Immature natural killer cell (primary cell): ENCODE data around the gene TNP2. TPM values are rescaled to one million over a fixed set of nuclear protein-coding genes. Genes with fewer than 3 reads are reported as not detected.
A peak's percentile ranks its signal among the peaks of the same experiment; 100 is the strongest.

Source experiments
- DNase-seq, 3 donors: peaks; one replicate each; pipeline ENCODE4 v3.0.0; 2022; ENCODE audit warnings: mixed read lengths in 1 of 3
- H3K27ac Mint-ChIP-seq, 6 donors: one replicate each; pipeline ENCODE4 v1.8.0; 2020; ENCODE audit warnings: mixed read lengths in 6 of 6, mild to moderate bottlenecking in 5 of 6, inconsistent platforms in 4 of 6, moderate library complexity in 3 of 6
- H3K27me3 Mint-ChIP-seq, 3 donors: one replicate each; pipeline ENCODE4 v1.8.0; 2020 to 2021; ENCODE audit warnings: low read depth in 3 of 3, mild to moderate bottlenecking in 3 of 3, mixed read lengths in 3 of 3, moderate library complexity in 3 of 3, inconsistent platforms in 1 of 3
- H3K36me3 Mint-ChIP-seq, 3 donors: one replicate each; pipeline ENCODE4 v1.8.0; 2020; ENCODE audit warnings: mixed read lengths in 3 of 3, inconsistent platforms in 2 of 3, mild to moderate bottlenecking in 2 of 3
- H3K4me1 Mint-ChIP-seq, 2 donors: one replicate each; pipeline ENCODE4 v1.8.0; 2020; ENCODE audit warnings: inconsistent platforms in 2 of 2, mild to moderate bottlenecking in 2 of 2, mixed read lengths in 2 of 2, moderate library complexity in 1 of 2
- H3K4me3 Mint-ChIP-seq, 5 donors: one replicate each; pipeline ENCODE4 v1.8.0; 2020; ENCODE audit warnings: mild to moderate bottlenecking in 5 of 5, mixed read lengths in 5 of 5, inconsistent platforms in 3 of 5, moderate library complexity in 3 of 5
- H3K9me3 Mint-ChIP-seq, 6 donors: one replicate each; pipeline ENCODE4 v1.8.0; 2020; ENCODE audit warnings: mild to moderate bottlenecking in 6 of 6, mixed read lengths in 6 of 6, inconsistent platforms in 4 of 6, moderate library complexity in 3 of 6
- polyA plus RNA-seq, 3 donors: library from polyadenylated mRNA; unstranded; fragments of 300-500 nt; fragmentation: Illumina TruSeq; gene quantifications; one replicate each; pipeline ENCODE4 v1.2.3, GENCODE V29; 2021

Gene TNP2
- polyA plus RNA-seq, 3 donors from 2014 or later, result not detected

DNA sequence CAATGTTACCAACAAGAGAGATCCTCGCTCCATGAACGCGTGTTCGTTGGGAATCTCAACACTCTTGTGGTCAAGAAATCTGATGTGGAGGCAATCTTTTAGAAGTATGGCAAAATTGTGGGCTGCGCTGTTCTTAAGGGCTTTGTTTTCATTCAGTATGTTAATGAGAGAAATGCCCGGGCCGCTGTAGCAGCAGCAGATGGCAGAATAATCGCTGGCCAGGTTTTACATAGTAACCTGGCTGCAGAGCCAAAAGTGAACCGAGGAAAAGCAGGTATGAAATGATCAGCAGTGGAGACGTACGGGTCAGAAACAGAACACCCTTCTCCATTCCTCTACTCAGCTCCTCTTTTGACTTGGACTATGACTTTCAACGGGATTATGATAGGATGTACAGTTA is 26.5 kb downstream of the TNP2 start:
- H3K36me3 Mint-ChIP-seq, result no peaks in the 10 kb centered on the region
- H3K27me3 Mint-ChIP-seq, result peaks cover 0 to 7% (median 2%) of the 10 kb centered on the region in 3 donors
- H3K9me3 Mint-ChIP-seq, result no peaks in the 10 kb centered on the region
- DNase-seq, result no peak
- H3K4me1 Mint-ChIP-seq, result peaks cover 33% of the 10 kb centered on the region in 2 donors
- no peak overlapping the region for H3K4me3 Mint-ChIP-seq
- H3K27ac Mint-ChIP-seq, result no peak overlapping the region

DNA sequence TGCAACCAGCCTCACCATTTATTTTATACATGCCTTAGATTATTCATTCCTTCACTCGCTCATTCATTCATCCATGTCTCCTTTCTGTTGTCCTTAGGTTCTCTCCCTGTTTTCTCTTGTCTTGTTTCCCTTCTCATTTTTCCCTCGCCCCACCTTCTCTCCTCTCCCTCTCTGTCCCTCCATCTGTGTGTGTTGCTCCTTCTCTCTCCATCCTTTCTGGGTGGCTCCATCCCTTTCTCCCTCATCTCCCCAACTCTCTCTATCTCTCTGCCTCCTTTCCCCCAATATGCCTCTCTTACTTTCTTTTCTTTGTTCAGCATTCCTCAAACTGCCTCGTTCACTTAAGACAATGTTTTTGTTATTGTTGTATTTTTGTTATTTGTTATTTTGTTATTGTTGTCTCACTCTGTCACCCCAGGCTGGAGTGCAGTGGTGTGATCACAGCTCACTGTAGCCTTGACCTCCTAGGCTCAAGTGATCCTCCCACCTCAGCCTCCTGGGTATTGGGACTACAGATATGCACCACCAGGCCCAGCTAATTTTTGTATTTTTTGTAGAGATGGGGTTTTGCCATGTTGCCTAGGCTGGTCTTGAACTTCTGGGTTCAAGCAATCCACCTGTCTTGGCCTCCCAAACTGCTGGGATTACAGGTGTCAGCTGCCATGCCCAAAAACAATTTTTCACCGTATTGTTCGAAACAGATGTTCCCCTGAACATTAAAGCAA is 27.5 kb downstream of the TNP2 start:
- peaks cover 0 to 7% (median 2%) of the 10 kb centered on the region in 3 donors for H3K27me3 Mint-ChIP-seq
- H3K4me3 Mint-ChIP-seq, result no peak overlapping the region
- no peaks in the 10 kb centered on the region for H3K36me3 Mint-ChIP-seq
- no peak overlapping the region for H3K27ac Mint-ChIP-seq
- no peak for DNase-seq
- H3K9me3 Mint-ChIP-seq, result no peaks in the 10 kb centered on the region
- peaks cover 41 to 44% of the 10 kb centered on the region in 2 donors for H3K4me1 Mint-ChIP-seq

DNA sequence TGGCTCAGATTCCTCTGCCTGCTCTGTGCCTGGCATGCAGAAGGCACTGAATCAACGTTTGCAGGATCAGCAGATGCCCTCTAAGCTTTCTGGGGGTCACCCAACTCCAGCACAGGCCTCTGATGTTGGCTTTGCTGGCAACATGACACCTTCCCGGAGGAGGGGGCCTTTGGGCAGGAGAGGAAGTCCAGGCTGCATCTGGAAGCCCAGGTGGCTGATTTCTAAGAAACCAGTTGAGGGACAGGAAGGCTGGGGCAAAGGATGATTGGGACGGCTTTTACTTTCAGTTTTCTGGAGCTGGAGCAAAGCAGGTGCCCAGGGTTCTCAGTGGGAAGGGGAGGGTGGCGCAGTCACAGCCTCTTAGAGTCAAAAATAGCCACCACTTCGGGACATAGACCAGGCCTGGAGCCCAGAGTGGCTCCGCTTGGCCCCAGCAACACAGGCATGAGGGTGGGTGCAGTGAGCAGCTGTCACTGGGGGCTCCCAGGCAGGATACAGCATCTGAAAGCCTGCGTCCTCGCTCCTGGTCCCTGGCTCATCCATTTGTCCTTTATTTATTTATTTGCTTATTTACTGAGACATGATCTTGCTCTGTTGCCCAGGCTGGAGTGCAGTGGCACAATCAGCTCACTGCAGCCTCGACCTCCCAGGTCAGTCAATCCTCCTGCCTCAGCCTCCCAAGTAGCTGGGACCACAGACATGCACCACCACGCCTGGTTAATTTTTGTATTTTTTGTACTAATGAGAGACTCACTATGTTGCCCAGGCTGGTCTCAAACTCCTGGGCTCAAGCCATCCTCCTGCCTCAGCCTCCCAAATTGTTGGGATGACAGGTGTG is 28.3 kb downstream of the TNP2 start:
- Mint-ChIP-seq H3K4me1 (peaks cover 38 to 43% of the 10 kb centered on the region in 2 donors), H3K27ac (peak overlapping the region in 2 of 6 donors; percentile 15 to 25), H3K9me3 (no peaks in the 10 kb centered on the region), H3K4me3 (peak overlapping the region in 1 of 5 donors; percentile 26), H3K27me3 (peaks cover 0 to 8% (median 2%) of the 10 kb centered on the region in 3 donors), H3K36me3 (no peaks in the 10 kb centered on the region)
- no peak for DNase-seq

DNA sequence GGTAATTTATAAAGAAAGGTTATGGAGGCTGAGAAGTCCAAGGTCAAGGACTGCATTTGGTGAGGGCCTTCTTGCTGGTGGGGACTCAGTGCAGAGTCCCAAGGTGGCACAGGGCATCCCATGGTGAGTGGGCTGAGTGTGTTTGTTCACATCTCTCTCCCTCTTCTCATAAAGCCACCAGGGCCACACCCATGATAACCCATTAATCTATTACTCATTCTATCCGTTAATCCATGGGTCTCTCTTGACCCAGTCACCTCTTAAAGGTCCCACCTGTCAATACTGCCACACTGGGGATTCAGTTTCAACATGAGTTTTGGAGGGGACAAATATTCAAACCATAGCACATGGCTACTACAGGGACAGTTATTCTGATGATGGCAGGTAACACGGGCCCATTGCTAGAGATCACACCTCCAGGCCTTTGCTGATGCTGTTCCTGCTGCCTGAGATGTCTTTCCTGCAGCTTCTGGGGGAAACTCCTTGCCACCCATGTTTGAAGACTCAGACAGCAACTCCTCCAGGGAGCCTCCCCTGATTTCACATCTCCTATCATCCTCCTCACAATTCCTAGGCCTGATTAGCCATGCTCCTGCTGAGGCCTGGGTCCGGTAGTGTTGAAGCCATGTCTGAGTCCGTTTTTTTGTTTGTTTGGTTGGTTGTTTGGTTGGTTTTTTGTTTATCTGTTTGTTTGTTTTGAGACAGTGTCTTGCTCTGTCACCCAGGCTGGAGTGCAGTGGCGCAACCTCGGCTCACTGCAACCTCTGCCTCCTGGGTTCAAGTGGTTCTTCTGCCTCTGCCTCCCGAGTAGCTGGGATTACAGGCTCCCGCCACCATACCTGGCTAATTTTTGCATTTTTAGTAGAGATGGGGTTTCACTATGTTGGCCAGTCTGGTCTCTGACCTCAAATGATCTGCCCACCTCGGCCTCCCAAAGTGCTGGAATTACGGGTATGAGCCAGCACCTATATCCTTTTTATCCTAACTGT is 29.2 kb downstream of the TNP2 start:
- Mint-ChIP-seq H3K4me3 (peak overlapping the region in 1 of 5 donors; percentile 26), H3K36me3 (no peaks in the 10 kb centered on the region), H3K27me3 (peaks cover 0 to 7% (median 2%) of the 10 kb centered on the region in 3 donors), H3K27ac (peak overlapping the region in 3 of 6 donors; percentile 15 to 40 (median 25)), H3K9me3 (no peaks in the 10 kb centered on the region), H3K4me1 (peaks cover 39 to 43% of the 10 kb centered on the region in 2 donors)
- no peak for DNase-seq

DNA sequence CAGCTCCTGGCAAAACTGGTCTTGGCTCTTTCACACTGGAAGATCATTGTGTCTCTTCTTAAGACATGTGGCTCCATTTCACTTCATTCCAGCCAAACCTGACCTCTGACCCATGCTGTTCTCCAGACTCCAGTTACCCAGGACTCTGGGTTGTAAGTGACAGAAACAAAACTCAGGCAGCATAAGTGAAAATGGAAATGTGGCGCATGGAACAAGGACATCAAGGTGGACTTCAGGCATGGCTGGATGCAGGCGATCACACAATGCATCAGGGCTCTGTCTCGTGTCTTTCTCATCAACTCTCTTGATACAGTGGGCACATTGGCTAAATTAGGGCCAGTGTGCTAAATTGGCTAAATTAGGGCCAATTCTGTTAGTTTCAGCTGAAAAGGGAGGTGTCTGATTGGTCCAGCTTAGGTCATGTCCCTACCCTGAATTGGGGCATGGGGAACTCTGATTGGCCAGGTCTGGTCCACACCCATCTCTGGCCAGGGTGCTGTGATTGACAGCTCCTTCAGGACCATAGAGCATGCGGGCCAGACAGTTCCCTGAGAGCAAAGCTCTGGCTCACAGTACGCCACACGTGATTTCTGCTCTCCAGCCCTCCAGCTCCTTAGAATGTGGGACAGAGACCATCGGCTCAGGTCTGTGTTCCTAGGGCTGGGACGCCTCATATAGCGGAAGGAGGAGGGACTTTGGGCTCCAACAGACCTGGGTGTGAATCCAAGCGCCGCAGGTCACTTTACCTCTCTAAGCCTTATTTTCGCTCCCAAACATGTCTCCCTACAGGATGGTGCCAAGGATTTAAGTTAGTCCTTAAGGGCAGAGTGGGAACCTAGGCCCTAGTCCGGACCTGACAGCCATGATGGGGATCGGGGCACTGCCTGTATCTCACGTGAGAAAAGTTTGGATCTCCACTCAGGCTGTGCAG is 30.6 kb downstream of the TNP2 start:
- no peaks in the 10 kb centered on the region for H3K9me3 Mint-ChIP-seq
- DNase-seq, result no peak
- peak overlapping the region in 4 of 6 donors; percentile 23 to 66 (median 44) for H3K27ac Mint-ChIP-seq
- H3K36me3 Mint-ChIP-seq, result no peaks in the 10 kb centered on the region
- H3K27me3 Mint-ChIP-seq, result peaks cover 0 to 6% (median 2%) of the 10 kb centered on the region in 3 donors
- peak overlapping the region; percentile 30 to 67 (median 46) for H3K4me3 Mint-ChIP-seq
- H3K4me1 Mint-ChIP-seq, result peaks cover 51 to 57% of the 10 kb centered on the region in 2 donors

DNA sequence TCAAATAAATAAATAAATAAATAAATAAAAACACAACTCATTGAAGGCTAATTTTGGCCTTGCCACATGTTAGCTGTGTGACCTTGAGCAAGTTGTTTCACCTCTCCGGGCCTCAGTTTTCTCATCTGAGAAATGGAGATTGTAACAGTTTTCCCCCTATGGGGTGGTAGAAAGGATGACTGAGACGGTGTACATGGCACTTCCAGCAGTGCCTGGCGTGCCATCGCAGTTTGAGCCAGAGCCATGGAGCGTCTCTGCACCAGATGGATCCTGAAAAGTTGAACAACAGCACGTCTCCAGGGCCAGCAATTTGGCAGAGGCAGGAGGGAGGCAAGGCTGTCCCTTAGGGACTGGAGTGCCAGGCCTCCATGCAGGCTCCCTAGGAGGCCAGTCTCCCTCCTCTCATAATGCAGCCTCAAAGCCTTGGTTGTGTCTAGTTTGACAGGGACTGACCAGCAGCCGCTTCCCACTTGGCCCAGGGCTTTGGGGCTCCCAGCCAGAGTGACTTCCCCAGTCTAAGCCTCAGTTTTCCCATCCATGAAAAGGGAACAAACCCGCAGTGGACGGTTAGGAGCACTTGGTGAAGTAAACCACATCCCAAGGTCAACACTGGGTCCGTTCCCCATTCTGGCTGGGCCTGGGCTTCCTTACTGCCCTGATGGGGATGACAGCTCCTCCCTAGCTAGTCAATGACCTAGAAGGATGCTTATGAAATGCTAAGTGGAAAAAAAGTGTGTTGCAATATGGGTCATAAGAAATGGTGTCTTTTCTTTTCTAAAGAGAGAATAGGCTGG is 32.5 kb downstream of the TNP2 start:
- H3K9me3 Mint-ChIP-seq, result no peaks in the 10 kb centered on the region
- H3K4me1 Mint-ChIP-seq, result peaks cover 68 to 75% of the 10 kb centered on the region in 2 donors
- no peaks in the 10 kb centered on the region for H3K36me3 Mint-ChIP-seq
- H3K27me3 Mint-ChIP-seq, result peaks cover 1 to 9% (median 2%) of the 10 kb centered on the region in 3 donors
- peak overlapping the region in 2 of 5 donors; percentile 19 to 40 for H3K4me3 Mint-ChIP-seq
- peak overlapping the region in 3 of 6 donors; percentile 31 to 54 (median 52) for H3K27ac Mint-ChIP-seq
- DNase-seq, result no peak

DNA sequence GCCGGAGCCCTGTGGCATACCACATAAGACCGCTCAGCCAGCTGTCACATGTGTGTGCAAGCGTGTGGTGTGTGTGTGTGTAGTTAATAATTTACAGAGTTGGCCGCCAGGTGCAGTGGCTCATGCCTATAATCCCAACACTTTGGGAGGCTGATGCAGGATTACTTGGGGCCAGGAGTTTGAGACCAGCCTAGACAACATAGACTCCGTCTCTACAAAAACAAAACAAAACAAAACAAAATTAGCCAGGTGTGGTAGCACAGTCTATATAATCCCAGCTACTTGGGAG is 33.5 kb downstream of the TNP2 start:
- no peaks in the 10 kb centered on the region for H3K9me3 Mint-ChIP-seq
- H3K4me3 Mint-ChIP-seq, result peak overlapping the region in 4 of 5 donors; percentile 29 to 67 (median 50)
- peak overlapping the region; percentile 31 to 90 (median 84) for H3K27ac Mint-ChIP-seq
- H3K27me3 Mint-ChIP-seq, result peaks cover 0 to 9% (median 2%) of the 10 kb centered on the region in 3 donors
- H3K4me1 Mint-ChIP-seq, result peaks cover 74 to 80% of the 10 kb centered on the region in 2 donors
- no peak for DNase-seq
- no peaks in the 10 kb centered on the region for H3K36me3 Mint-ChIP-seq

DNA sequence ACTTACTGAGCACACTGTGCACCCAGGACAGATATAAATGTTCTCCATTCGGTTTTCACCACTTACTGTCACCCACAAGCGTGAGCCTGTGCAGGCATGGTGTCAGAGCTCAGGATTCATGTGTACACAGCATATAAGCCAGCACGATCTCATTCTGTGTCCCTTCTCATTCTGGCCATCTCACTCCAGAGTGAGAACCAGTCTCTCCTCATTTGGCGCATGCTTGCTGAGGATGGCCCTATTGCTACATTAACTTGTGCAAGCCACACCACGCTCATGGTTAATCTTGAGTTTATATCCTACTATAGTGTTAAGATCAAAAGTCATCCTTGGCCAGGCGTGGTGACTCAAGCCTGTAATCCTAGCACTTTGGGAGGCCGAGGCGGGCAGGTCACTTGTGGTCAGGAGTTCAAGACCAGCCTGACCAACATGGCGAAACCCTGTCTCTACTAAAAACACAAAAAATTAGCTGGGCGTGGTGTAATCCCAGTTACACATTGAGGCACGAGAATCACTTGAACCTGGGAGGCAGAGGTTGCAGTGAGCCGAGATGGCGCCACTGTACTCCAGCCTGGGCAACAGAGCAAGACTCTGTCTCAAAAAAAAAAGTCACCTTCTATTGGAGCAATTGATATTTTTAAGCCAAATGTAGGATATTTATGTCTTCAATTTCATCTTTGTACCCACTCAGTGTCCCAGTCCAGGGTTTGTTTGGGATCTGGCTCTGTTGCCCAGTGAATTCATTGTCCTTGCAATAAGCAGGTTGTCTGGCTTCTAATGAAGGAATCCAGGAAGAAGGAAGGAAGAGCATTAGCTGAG is 34.0 kb downstream of the TNP2 start:
- H3K9me3 Mint-ChIP-seq, result no peaks in the 10 kb centered on the region
- peak overlapping the region; percentile 28 to 80 (median 64) for H3K4me3 Mint-ChIP-seq
- H3K36me3 Mint-ChIP-seq, result no peaks in the 10 kb centered on the region
- peak overlapping the region; percentile 31 to 90 (median 84) for H3K27ac Mint-ChIP-seq
- peaks cover 71 to 75% of the 10 kb centered on the region in 2 donors for H3K4me1 Mint-ChIP-seq
- peaks cover 0 to 9% (median 2%) of the 10 kb centered on the region in 3 donors for H3K27me3 Mint-ChIP-seq
- DNase-seq, result peak; percentile 29 to 46 (median 35)

DNA sequence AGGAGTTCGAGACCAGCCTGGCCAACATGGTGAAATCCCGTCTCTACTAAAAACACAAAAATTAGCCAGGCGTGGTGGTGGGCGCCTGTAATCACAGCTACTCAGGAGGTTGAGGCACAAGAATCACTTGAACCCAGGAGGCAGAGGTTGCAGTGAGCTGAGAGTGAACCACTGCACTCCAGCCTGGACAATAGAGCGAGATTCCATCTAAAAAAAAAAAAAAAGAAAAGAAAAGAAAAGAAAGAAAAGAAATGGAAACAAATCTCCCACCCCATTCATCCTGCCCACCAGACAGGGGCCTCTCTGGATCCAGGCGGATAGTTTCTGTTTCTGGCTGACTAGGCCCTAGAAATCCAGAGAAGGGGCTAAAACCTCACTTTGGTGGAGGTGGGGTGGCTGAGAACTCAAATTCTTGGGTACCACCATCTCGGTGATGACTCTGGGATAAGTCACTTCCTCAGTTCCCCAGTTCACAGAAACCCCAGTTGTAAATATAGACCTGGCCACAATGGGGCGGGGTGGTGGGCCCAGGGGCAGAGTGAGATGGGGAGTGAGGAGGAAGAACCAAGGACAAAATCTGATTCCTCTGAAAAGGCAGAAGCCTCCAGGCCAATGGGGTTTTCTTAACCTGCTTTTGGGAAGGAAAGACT is 35.3 kb downstream of the TNP2 start:
- H3K4me1 Mint-ChIP-seq, result peaks cover 70 to 82% of the 10 kb centered on the region in 2 donors
- H3K4me3 Mint-ChIP-seq, result peak overlapping the region; percentile 62 to 76 (median 70)
- peak; percentile 26 to 36 (median 27) for DNase-seq
- H3K27ac Mint-ChIP-seq, result peak overlapping the region; percentile 31 to 96 (median 96)
- H3K27me3 Mint-ChIP-seq, result peaks cover 0 to 9% (median 3%) of the 10 kb centered on the region in 3 donors
- no peaks in the 10 kb centered on the region for H3K36me3 Mint-ChIP-seq
- H3K9me3 Mint-ChIP-seq, result no peaks in the 10 kb centered on the region

DNA sequence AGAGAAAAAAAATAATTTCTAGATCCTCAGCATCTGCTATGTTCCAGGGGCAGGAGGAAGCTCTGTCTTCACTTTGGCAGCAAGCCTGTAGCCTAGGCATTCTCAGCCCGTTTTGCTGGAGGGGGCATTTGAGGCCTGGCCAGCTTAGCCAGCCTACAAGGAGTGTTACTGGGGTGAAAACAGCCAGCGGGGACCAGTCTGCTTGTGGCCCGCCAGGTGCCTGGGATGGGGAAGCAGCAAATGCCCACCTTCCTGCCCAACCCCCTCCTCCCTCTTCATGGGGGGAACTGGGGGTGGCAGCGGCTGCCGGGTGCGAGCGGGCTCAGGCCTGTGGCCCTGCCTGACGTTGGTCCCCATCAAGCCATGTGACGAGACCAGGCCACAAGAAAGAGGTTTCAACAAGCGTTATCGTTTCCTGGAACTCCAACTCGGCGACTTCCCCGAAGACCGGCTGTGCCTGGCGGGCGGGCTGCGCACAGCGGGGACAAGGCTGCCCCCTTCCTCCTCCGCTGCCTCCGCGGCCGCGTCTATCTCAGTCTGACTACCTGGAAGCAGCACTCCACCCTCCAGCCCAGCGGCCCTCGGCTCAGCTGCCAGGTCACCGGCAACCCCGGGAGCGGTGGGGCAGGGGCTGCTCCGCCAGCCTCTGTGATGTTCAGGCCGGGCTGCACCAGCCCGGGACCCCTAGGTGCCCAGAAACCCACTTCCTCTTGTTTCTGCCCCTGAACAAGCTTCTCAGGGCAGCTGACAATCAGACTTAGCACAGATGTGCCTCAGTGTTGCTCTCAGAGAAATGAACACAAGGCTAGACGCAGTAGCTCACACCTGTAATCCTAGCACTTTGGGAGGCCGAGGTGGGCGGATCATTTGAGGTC is 36.0 kb downstream of the TNP2 start:
- Mint-ChIP-seq H3K9me3 (no peaks in the 10 kb centered on the region), H3K36me3 (no peaks in the 10 kb centered on the region), H3K27me3 (peaks cover 0 to 6% (median 3%) of the 10 kb centered on the region in 3 donors), H3K4me3 (peak overlapping the region; percentile 62 to 76 (median 70)), H3K4me1 (peaks cover 63 to 82% of the 10 kb centered on the region in 2 donors), H3K27ac (peak overlapping the region; percentile 31 to 96 (median 96))
- DNase-seq, result peak; percentile 84 to 86 (median 84)
